GM10847 (cell line): ENCODE measurements around the gene SEMA4F.

Experiments used
- POLR2A ChIP-seq: IDR thresholded peaks from 2 replicates; pipeline ENCODE4 v1.6.1; 2011; ENCODE audit not compliant: insufficient read length; ENCODE audit errors: extremely low read depth

SEMA4F gene

GRCh38 chr2:74690571-74690970 is 36.5 kb downstream of the SEMA4F start:
- no peak for TF ChIP-seq POLR2A

GRCh38 chr2:74691929-74692328 is 37.9 kb downstream of the SEMA4F start:
- TF ChIP-seq POLR2A = no peak

- TF ChIP-seq POLR2A = no peak
These were observed 39.2 kb downstream of the SEMA4F start for GRCh38 chr2:74693213-74693612.

GRCh38 chr2:74693668-74694067 is 39.6 kb downstream of the SEMA4F start:
- TF ChIP-seq POLR2A = no peak

GRCh38 chr2:74694281-74694680 is 40.2 kb downstream of the SEMA4F start:
- TF ChIP-seq POLR2A = no peak

GRCh38 chr2:74695663-74696062 is 41.6 kb downstream of the SEMA4F start:
- no peak for TF ChIP-seq POLR2A

GRCh38 chr2:74696829-74697228 is 42.8 kb downstream of the SEMA4F start:
- no peak for TF ChIP-seq POLR2A

- TF ChIP-seq POLR2A = no peak
These were observed 46.8 kb downstream of the SEMA4F start for GRCh38 chr2:74700643-74701372.

GRCh38 chr2:74702001-74702715 is 48.1 kb downstream of the SEMA4F start:
- no peak for TF ChIP-seq POLR2A

- TF ChIP-seq POLR2A = no peak
These were observed 49.3 kb downstream of the SEMA4F start for GRCh38 chr2:74703373-74703772.

- TF ChIP-seq POLR2A = no peak
These were observed 50.2 kb downstream of the SEMA4F start for GRCh38 chr2:74704216-74704615.

- no peak for TF ChIP-seq POLR2A
These were observed 52.7 kb downstream of the SEMA4F start for GRCh38 chr2:74706741-74707140.

- TF ChIP-seq POLR2A = no peak
These were observed 53.8 kb downstream of the SEMA4F start for GRCh38 chr2:74707837-74708236.

- TF ChIP-seq POLR2A = no peak
These were observed 54.2 kb downstream of the SEMA4F start for GRCh38 chr2:74708296-74708695.

GRCh38 chr2:74708883-74709282 is 54.8 kb downstream of the SEMA4F start:
- no peak for TF ChIP-seq POLR2A

GRCh38 chr2:74712223-74713053 is 58.4 kb downstream of the SEMA4F start:
- TF ChIP-seq POLR2A = no peak
